ENCODE data around the gene FAM234B.

The FAM234B gene

GRCh38 chr12:13044002-13044905, at the start of gene FAM234B:
Gene FAM234B (plus strand): TSS chr12:13044381. CDS start chr12:13044404, 23 bp downstream.
- DNase-seq: peak; percentile 2

GRCh38 chr12:12995088-12995487, 49.1 kb upstream of the FAM234B start:
- no peak for DNase-seq

GRCh38 chr12:12996209-12996608, 48.0 kb upstream of the FAM234B start:
- no peak for DNase-seq

- no peak for DNase-seq
These were observed 47.0 kb upstream of the FAM234B start for GRCh38 chr12:12997156-12997555.

GRCh38 chr12:12997734-12998133, 46.4 kb upstream of the FAM234B start:
- DNase-seq: no peak

GRCh38 chr12:12998248-12998647, 45.9 kb upstream of the FAM234B start:
- DNase-seq: no peak

- DNase-seq: no peak
These were observed 44.8 kb upstream of the FAM234B start for GRCh38 chr12:12999271-12999958.

- DNase-seq: peak; percentile 70
These were observed 44.1 kb upstream of the FAM234B start, which contains the start of gene HEBP1 for GRCh38 chr12:12999959-13000615. Gene HEBP1 (minus strand): TSS chr12:13000265. CDS start chr12:13000114, 151 bp downstream.

GRCh38 chr12:13000616-13000924, 43.6 kb upstream of the FAM234B start:
- no peak for DNase-seq

GRCh38 chr12:13000925-13001774, 43.0 kb upstream of the FAM234B start:
- DNase-seq: no peak

- DNase-seq: no peak
These were observed 42.5 kb upstream of the FAM234B start for GRCh38 chr12:13001775-13002040.

GRCh38 chr12:13002301-13003097, 41.7 kb upstream of the FAM234B start:
- no peak for DNase-seq

GRCh38 chr12:13004361-13004760, 39.8 kb upstream of the FAM234B start:
- no peak for DNase-seq

GRCh38 chr12:13004986-13005385, 39.2 kb upstream of the FAM234B start:
- no peak for DNase-seq

- no peak for DNase-seq
These were observed 38.5 kb upstream of the FAM234B start for GRCh38 chr12:13005649-13006048.

- no peak for DNase-seq
These were observed 36.5 kb upstream of the FAM234B start for GRCh38 chr12:13007496-13008233.

- no peak for DNase-seq
These were observed 35.3 kb upstream of the FAM234B start for GRCh38 chr12:13008741-13009380.

- DNase-seq: no peak
These were observed 33.1 kb upstream of the FAM234B start for GRCh38 chr12:13011098-13011497.

GRCh38 chr12:13022851-13023271, 21.3 kb upstream of the FAM234B start:
- DNase-seq: no peak

GRCh38 chr12:13023811-13024530, 20.2 kb upstream of the FAM234B start:
- DNase-seq: no peak

All from GDM1 (cell line).